Stromal cell of bone marrow (primary cell): Measurements from ENCODE around the gene SSTR3.

Experiments
- DNase-seq: peaks from one replicate; pipeline ENCODE4 v3.0.0-alpha.2; 2012; ENCODE audit warnings: low read depth

SSTR3 gene

DNA sequence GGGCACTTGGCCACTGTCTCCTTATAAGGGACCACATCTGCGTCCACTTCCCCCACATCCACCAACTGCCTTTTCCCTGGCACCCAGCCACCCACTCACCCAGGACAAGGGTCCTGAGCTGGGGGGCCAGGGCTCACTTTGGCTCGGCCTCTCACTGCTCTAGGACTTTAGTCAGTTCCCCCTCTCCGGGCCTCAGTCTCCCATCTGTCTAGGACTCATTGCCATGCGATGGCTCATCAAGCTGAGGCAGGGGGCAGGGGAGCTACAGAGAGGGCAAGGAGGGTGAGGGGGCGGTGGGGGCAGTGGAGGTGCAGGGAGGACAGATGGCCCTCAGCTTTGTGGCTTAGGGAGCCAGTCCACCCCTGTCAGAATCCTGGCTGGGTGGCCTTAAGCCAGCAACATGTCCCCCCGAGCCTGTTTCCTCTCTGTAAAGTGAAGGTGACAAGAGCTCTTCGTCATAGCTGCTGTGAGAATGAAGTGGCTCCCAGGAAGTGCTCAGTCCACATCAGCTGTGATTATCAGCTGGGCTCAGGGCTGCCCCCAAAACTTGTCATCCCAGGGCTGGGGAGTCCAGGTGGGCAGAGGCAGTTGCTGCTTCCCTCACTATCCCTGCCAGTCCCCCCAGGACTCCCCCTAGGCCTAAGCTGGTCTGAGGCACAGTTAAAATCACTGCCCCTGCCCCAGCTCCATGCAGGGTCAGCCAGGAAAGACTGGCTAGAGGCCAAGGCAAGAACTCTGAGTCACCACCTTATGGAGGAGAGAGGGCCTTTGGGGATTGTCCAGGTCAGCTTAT, 16.9 kb upstream of the SSTR3 start:
- DNase-seq, result peak; percentile 59

DNA sequence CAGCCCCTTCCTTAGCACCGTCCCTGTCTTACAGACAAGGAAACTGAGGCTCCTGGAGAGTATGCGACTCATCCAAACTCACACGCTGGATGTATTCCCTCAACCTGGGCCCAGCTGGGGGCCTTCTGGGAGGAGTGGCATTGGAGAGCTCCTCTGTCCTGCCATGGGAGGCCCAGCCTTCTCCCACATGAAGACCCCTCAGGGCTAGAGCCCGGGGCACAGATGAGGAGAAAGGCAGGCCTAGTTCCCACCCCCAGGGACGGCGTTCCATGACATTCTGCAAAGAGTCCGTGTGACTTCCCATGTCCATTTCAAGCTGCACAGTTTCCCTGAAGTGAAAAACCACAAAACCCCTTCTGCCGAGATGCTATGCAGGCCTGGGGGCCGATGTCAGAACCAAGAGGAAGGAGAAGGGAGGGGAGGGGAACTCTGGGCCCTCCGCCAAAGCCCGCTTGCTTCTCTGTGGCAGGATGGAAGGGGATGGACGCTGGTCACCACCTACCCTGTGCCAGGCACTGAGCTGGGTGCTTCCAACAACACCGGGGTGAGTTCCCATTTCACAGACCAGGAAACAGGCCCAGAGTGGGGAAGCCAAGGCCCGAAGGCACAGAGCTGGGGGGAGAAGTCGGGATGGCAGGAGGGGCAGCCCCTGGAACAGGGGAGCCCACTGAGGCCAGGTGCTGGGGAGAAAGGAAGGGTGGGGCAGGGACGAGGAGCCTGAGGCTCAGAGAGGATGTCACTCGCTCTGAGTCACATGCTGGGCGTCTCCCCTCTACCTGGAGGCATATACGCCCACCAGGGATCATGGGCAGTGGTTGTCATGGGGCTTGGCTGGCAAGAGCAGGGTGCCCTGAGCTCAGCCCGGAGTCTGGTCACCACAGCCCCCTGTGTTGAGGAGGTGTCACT, 16.1 kb upstream of the SSTR3 start:
- no peak for DNase-seq

DNA sequence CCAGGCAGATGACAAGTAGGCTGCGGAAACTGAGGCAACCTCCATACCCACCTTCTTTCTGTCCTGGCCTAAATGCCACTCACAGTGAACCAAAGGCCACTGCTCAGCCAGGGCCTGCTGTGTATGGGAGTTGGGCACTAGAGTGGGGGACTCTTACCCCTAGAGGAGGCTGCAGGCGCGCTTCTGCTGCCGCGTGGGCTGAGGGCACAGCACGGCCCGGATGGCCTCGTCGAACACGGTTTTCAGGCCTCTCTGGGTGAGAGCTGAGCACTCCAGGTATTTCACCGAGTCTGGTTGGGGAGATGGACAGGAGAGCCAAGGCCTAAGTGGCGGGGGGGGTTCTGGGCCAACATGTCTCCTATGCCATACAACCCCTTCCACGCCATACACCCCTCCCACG, 14.2 kb upstream of the SSTR3 start:
- no peak for DNase-seq

DNA sequence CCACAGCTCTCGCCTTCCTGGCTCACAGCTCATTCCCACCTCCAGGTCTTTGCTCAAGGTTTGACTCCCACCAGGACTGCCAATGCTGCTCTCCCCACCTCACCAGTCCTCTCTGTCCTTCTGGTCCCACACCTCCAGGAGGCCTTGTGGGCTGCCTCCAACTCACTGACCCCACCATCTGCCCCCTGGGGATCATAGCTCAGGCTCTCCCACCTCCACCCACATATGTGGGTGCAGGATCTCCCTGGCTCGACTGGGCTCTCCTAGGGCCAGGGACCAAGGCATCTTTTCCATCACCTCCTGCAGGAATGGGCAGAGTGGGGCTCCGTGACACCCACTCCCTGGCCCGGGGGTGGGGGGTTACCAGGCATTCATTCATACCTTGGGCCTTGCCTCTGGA, 13.8 kb upstream of the SSTR3 start:
- DNase-seq, result no peak

DNA sequence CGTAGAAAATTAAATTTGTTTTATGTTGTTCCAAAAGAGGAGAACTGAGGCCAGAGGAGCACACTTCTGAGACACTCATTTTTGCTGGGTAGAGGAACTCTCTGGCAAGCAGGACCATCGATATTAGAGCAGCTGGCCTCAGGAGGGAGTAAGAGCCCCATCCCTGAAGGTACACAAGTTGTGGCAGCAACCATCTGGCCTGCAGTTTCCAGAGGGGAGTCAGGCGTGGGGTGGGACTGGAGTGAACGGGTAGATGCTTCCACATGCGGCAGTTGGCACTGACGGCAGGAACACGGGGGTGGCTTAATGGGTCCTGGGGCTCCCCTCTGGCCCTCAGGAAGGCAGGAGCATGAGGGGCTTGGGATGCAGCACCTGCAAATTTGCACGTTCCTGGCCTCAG, 13.2 kb upstream of the SSTR3 start:
- no peak for DNase-seq

DNA sequence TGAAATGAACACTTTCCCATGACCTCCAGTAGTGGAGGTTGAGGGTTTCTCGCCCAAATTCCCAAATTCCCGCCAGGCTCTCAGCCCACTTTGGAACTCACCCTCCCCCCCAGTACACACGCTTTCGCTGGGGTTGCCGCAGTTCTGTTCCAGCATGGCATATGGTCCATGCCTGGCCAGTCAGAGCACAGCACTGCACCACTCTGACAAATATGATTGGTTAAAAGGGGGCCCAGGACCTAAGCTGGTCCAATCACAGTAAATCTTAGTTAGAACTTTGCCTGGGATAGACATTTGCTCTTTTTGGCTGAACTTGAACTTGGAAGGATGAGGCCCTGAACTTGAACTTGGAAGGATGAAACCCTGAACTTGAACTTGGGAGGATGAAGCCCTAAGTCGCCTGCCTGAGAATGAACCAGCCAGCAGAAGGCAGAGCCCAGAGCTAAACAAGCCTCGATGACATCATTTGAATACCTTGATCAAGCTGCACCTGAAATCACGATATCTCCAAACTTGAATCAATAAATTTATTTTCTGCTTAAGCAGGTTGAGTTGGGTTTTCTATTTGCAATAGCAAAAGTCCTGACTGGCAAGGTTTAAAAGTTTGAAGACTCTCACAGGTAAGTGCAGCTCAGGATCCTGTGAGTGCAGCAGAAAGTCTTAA, 12.6 kb upstream of the SSTR3 start:
- no peak for DNase-seq

DNA sequence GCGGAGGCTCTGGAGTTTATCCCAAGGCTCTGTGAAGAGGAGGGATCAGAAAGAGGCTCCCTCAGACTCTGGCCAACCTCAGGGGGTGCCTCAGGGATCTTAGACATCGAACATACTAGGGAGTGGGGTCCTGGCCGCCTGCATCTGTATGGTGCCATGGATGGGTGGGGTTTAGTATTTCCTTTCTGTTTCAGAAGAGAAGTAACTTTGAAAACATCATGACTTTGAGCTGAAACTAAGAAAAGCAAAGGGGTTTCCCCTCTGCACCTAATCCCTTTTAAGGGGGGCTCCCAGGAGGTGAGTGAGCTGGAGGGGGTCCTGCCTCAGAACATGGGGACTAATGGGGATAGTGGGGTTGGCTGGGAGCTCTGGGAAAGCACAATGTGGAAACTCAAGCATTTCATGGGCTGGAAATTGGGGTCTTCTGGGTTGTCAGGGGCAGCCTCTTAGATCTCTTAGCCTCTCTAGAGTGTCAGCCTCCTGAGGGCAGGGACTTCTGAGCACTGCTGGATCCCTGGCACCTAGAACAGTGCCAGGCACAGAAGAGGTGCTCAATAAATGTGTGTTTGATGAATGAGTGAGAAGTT, 11.8 kb upstream of the SSTR3 start:
- no peak for DNase-seq

DNA sequence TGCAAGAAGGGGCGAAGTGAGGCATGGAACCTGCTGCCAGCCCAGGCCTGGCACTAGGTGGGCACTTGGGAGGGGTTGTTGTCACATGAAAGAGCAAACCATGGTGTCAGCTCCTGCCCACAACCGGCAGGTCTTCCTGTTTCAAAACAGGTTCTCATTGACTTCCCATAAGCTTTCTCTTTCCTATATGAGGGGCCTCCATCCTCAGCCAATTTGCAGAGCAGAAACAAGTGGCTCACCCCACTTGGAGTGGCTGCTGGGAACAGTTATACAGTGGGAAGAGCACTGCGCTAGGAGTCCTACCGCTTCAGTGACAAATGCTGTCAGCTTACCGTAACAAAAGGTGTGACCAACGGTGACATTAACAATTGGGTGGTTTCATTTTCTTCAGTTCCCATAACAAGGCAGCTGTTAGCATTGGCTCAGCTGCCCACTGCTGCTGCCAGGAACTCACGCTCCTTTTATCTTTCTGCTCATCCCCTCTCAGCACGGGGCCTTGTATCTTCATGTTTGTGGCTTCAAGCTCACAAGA, 10.2 kb upstream of the SSTR3 start:
- DNase-seq, result no peak

DNA sequence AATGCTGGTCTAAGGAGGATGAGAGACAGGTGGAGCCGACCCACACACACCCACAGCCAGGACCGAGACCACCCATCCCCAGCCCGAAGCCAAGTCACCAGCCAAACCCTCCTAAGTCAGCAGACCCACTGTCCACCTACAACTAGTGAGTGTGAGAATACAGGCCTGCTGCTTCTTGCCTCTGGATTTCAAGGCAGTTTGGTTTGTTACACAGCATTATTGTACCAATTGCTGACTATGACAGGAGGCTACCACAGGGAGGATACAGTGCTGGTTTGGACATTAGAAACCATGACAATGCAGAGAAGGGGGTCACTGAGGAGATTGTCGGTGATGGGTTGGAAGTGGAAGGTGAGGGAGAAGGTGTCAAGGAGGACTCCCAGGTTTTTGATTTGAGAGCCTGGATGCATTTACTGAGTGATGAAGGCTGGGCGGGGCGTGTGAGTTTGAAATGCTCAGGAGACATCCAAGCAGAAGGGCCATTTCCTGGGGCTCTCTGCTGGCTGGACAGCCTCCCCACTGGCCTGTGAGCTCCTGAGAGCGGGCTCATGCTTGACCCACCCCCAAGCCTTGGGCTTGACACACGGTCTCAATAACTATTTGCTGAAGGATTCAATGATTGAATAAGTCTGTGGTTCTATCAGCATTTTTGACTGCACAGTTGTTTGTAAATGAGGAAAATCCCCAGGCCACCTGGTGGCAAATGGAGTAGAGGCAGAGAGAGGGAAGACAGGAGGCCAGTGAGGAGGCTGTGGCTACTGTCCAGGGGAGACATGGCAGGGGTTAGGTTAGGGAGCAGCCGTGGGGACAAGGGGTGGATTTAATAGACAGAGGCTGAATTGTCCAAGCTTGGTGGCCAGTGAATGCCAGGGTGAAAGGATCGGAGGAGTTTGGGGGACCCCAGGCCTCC, 9.4 kb upstream of the SSTR3 start:
- no peak for DNase-seq

DNA sequence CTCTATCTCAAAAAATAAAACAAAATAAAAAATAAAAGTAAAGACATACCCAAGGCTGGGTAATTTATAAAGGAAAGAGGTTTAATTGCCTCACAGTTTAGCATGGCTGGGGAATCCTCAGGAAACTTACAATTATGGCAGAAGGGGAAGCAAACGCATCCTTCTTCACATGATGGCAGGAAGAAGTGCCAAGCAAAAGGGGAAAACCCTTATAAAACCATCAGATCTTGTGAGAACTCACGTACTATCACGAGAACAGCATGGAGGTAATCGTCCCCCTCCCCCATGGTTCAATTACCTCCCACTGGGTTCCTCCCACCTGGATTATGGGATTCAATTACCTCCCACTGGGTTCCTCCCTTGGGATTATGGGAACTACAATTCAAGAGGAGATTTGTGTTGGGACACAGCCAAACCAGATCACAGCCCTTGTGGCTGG, 8.3 kb upstream of the SSTR3 start:
- no peak for DNase-seq

DNA sequence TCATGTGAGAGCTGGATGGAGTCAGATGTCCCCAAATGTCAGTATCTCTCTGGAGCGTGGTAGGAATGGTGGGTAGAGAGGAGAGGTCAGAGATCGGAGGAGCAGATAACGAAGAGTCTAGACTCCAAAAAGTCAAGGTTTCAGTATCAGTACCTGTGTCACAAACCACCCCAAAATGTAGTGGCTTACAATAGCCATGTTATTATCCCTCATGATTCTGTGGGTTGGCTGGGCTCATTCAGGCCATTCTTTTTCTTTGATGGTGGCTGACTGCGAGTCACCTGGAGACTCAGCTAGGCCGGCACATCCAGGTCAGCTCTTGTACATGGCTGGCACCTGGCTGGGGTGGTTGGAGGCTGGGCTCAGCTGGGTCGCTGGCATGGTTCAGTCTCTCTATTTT, 7.3 kb upstream of the SSTR3 start:
- DNase-seq, result no peak

DNA sequence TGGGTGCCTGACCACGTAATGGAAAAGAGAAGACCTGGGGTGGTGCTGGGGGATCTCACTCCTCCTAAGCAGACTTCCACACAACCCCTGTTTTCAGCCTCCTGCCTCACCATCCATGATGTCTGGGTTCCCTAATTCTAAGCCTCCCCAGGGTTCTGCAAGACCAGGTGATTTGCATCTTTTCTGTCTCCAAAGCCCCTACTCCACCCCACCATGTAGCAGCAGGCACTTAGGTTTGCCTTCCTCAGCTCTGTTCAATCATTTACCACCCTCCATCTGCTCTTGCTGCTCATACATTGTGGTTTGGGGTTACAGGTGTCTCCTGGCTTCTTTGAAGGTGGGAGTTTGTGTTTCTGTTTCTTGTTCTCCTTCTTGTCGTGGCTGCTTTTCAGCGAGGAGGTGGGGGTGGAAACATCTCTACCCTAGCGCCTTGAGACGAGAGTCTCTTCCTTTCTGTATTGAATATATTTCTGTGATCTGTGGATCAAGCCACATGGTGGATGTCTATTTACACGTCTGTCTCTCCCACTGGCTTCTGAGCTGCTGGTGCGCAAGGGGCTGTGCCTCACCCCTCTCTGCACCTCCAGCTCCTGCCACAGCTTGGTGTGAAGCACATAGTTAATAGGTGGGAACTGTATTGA, 6.6 kb upstream of the SSTR3 start:
- no peak for DNase-seq

DNA sequence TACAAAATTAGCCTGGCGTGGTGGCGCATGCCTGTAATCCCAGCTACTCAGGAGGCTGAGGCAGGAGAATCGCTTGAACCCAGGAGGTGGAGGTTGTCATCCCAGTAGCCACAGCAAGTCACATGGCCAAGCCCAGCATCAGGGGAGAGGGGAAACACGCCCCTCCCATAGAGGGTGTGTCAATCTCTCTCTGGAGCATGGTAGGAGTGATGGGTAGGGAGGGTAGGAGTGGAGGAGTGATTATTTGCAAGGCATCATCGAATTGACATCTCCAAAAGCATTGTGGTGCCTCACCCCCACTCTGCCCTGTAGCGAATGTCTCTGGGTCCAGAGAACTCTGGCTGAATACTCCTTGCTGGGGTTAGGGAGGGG, 6.1 kb upstream of the SSTR3 start:
- no peak for DNase-seq

DNA sequence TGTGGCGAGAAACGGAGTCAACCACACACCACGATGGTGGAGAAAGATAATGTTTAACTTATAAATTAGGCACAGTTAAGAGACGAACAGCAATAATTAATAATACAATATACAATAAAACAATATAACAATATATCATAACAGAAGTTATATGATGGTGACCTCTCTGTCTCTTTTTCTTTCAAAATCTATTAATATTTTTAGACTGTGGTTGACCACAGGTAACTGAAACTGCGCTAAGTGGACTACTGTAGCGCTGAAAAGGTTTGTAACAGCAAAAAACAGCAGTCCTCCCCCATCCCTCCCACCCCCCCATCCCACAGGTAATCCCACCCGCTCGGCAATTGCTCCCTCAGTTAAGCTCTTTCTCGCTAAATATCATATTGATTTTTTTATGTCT, 3.6 kb upstream of the SSTR3 start:
- DNase-seq, result no peak

DNA sequence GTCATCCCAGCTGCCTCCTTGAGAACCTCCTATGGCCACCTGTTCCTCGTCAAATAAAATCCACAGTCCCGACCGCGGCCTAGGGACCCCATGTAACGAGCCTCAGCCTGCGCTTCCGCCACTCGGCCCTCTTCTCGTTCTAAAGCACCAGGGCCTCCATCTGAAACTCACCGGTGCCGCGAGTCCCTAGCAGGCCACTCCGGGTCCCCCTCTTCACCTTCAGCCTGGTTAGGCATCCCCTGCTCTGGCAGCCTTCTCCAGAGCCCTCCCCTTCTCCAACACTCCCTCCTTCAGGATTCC, 2.4 kb upstream of the SSTR3 start:
- DNase-seq, result no peak

DNA sequence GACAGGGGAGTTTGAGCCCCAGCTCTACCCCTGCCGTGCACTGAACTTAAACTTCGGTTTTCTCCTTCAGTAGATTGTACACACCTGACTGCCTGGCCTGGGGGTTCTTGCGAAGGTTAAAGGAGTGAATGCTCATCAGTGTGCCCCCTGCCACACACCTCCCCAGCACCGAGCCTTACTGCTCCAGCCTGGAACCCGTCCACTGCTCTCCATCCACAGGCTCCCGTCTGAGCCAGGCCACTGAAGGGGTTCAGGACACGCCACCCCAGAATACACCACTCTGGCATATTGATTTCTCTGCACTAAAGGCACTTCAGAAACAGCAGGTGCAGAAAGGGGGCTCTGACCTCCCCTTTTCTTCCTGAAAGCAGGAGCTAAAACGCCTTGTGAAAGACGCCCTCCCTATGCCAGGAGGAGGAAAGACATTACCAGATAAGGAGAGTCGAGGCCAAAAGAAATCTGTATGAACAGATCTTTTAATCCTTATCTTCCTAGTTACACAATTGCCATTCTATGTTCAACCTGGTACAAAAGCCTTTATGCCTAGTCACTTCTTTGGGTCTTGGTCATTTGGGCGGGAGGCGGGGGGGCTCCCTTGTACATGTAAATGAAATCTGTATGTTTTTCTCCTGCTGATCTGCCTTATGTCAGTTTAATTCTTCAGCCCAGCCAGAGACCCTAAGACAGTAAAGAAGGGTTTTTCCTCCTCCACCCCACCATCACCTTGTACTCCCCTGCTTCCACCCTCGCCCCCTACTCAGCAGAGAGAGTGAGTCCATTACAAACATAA, 1.9 kb upstream of the SSTR3 start:
- no peak for DNase-seq

DNA sequence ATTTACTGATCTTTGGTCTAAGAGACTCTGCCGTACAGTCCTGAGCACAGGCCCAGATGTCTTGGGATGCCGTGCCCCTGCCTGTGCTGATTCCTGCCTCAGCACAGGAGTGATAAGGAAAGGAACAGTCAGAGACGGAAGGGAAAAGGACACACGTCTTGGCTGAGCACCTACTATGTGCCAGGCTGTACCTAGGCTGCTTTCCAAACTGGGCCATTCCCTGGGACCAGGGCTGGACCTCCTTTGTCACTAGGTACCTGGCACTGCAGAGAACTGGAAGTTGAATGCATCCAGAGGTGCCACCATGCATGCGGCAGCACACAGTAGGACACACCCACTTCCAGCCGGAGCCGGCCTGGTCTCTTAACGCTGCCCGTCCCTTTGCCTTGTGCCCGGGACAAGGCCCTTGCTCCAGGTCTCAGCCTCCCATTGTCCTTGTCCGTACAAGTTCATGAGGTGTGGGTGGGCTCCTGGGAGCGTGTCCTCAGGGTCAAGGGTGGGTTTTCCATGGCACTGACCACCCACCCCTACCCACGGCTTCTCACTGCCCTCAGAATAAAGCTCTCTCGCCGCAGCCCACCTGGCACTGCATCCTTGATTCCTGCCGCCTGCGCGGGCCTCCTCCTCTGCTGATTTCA, 1.1 kb upstream of the SSTR3 start:
- no peak for DNase-seq

DNA sequence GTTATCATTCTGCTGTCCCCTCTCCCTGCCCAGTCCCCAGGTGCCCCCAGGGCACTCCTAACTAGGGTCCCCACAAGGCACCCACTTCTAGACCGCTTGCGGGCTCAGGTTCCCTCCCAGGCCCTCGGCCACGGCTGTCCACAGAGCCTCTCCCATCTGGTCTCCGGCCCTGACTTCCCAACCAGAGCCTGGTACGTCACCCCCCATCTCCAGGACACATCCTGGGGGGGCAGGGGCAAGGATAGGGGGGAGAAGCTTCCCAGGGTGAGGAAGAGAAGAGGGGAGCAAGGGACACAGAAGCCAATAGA, 457 bp downstream of the SSTR3 start:
- no peak for DNase-seq

DNA sequence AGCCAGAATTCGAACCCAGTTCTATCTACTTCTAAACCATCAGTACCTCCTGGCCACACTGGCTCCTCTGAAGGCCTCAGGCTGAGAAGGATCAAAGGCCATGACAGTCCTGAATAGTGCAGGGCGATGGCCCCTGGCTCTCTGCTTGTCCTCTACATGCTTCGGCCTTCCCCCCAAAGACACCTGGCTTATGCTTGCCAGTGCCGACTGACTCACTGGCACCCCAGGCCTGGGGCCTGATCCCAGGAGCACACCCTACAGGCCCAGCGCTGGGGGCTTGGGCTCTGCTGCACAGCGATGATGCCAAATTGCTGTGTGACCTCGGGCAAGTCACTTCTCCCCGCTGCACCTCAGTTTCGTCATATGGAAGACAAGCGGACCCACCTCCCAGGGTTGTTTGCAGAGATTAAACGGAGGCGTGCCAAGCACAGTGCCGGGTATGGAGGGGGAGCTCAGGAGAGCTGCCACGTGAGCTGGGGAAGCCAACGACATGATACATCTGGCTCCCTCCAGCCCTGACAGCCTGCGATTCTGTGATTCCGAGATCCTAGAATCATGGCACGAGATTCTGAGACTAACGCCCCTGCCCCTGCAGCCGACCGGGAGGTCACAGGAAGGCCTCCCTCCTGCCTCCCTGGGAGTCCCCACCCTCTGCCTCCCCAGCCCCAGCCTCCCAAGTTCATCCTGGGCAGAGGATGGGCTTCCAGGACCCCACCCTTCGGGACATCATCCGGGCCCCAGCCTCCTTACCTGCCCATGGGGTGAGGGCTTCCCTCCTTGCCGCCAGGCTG, 1.0 kb downstream of the SSTR3 start:
- DNase-seq, result no peak
